ENCODE data around the gene LCE3A.
"Not testable (repeated sequence)": the region's sequence is repeated elsewhere in the genome, so short reads cannot be mapped to it uniquely, and the experiment has no call there.

LCE3A gene, protein sequence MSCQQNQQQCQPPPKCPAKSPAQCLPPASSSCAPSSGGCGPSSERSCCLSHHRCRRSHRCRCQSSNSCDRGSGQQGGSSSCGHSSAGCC

GRCh38 chr1:152622803-152623202 is at the start of gene LCE3A:
Gene LCE3A (minus strand): TSS chr1:152623103. CDS start chr1:152623103, 0 bp downstream.
- no peak for DNase-seq

DNA sequence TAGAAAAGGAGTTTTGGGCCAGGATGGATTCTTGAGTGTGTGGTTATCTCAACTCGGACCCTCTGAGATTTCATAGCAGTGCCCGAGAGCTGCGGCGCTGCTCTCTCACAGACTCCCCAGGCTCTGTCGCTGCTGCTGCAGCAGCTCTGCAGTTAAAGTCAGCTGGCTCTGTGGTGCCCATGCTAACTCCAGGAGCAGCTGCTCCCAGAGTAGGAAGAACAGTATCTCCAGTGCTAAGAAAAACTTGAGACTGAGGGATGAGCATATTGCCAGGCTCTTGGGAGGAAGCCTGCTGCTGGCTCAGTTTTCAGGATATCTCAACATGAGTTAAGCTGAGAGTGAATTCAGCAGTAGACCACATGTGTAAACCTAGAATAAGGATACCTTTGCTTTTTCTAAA is 44.7 kb upstream of the LCE3A start:
- no peak for DNase-seq

DNA sequence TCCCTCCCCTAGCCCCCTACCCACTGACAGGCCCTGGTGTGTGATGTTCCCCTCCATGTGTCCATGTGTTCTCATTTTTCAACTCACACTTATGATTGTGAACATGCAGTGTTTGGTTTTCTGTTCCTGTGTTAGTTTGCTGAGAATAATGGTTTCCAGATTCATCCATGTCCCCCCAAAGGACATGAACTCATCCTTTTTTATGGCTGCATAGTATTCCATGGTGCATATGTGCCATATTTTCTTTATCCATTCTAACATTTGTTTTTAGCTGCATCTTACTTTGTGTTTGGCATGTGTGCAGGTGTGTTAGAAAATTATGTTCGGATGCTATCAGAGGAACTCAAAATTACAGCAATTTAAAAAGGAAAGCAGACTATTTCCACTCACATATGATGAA is 43.3 kb upstream of the LCE3A start:
- DNase-seq, result not testable (repeated sequence)

DNA sequence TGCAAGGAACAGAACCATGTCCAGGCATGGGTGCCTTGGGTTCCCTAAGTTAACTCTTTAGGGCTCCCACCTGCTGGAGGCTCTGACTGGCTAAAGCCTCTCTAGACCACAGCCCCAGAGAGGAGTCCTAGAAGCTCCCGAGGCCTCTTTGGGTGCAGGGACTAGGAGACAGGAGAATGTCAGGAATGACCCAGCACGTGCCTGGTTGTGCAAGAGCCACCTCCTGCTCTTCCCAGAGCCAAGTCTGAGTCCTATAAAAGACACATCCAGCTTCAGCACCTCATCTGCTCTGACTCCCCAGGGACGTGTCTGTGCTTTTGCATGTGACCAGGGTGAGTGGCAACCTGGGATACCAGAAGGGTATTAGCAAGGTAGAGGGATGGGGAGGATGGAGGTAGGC is 40.2 kb upstream of the LCE3A start, which contains the start of gene LCE2D:
Gene LCE2D, plus strand, starts transcription at position 283 of the 400 bp plus-strand sequence. CDS start 726 bp downstream, outside the sequence.
- no peak for DNase-seq

GRCh38 chr1:152658649-152659048 is 35.7 kb upstream of the LCE3A start:
- no peak for DNase-seq

DNA sequence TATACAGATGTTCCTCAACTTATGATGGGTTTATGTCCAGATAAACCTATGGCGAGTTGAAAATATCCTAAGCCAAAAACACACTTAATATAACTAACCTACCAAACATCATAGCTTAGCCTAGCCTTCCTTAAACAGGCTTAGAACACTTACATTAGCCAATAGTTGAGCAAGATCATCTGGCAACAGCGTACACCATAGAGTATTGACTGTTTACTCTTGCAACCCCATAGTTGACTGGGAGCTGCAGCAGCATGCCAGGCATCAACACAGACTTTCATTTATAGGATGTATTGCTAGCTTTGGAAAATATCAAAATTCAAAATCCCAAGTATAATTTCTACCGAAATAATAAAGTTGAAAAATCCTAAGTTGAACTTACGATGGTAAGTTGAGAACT is 34.8 kb upstream of the LCE3A start:
- no peak for DNase-seq

- no peak for DNase-seq
These were observed 33.6 kb upstream of the LCE3A start for GRCh38 chr1:152656459-152656858.

- DNase-seq, result peak; percentile 4 to 9
These were observed 31.2 kb upstream of the LCE3A start for GRCh38 chr1:152654110-152654509.

- no peak for DNase-seq
These were observed 23.8 kb upstream of the LCE3A start for GRCh38 chr1:152646656-152647055.

- no peak for DNase-seq
These were observed 22.2 kb upstream of the LCE3A start for GRCh38 chr1:152645146-152645545.

- DNase-seq, result no peak
These were observed 21.0 kb upstream of the LCE3A start for GRCh38 chr1:152643945-152644344.

DNA sequence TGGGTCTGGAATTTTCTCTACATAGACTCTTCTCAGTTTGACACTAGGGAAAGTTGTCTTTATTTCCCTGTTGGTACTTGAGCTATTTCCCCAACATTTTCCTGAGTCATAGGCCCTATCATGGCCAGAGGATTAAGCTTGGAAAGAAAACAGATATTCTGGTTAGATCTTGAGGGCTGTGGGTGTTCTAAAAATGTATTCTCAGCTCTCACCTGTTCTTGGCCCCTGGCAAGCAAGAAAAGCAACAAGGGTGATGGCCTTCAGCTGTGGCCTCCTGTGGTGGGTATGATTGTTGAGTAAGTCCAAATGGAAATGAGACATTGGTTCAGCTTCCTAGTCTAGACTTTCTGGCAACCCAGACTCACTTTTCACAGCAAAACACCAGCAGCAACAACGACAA is 17.4 kb upstream of the LCE3A start:
- no peak for DNase-seq

GRCh38 chr1:152630596-152630995 is 7.7 kb upstream of the LCE3A start:
- no peak for DNase-seq

- DNase-seq, result no peak
These were observed 3.8 kb upstream of the LCE3A start for GRCh38 chr1:152626744-152627143.

DNA sequence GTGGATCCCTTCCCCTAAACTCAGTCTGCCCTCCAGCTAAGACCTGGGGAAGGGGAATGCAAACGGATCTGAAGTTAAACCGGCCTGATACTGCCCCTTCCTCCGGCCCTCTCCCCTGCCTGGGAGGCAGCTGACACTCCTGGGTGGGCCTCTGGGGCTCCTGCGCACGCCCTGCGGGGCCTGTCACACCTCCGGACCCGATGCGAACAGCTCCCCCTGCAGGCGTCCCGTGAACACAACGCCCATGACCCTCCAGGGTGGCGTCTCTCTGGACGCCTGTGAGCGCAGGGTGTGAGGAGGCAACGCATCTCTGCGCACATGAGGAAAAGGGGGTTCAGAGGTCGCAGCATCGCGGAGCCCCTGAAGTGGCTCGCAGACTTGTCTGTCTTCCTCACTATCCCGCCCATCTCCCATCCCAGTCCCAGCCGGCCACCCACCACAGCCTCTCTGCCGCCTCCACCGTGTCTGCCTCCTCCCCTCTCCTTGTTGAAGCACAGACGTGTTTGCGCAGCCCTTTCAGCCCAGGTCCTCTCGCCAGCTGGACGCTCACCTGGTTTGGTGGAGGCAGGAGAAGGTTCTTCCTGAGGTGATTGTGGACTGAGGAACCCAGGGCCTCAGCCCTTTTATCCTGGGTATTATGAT is 421 bp upstream of the LCE3A start:
- DNase-seq, result no peak

DNA sequence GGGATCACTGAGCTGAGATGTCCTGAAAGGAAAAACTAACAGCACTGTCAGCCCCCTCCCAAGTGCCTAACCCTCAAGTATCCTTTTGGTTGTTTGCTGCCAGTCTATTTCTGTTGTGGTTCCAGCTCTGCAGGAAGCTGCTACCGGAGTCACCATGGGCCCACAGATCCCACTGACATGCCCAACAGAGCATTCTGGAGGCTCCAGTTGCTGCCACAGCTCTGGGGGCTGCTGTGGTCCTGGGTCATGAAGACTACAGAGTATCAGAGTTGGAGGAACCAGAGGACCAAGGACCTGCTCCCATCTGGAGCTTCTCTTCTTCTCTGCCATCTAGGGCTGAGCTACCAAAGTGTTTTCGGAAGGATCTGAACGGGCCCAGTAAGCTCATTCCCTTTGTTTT is 910 bp downstream of the LCE3A start:
- no peak for DNase-seq

- no peak for DNase-seq
These were observed 9.4 kb downstream of the LCE3A start, which contains the start of gene LCE3B for GRCh38 chr1:152613511-152613910. Gene LCE3B (plus strand): TSS chr1:152613811. CDS start chr1:152613811, 0 bp downstream.

GRCh38 chr1:152599934-152600333 is 23.0 kb downstream of the LCE3A start, which contains the start of gene LCE3C:
Gene LCE3C (plus strand): TSS chr1:152600234. CDS start chr1:152600732, 498 bp downstream.
- no peak for DNase-seq

DNA sequence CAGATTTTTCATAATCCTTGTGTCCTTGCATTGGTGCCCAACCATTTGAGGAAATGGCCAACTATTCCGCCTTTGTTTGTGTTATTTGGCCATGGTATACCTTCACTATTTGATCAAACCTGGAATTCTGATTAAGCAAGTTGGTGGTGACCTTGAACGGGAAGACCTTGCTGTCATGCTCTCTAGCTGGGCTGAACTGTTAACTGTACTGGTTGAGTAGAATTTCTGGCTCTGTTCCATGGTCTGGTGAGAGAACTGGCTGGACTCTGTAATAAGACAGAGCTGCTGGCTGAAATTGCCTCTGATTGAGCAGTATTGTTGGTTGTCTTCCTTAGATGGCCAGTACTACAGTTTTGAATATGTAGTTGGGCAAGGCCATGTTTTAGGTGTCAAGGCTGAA is 25.9 kb downstream of the LCE3A start:
- no peak for DNase-seq

DNA sequence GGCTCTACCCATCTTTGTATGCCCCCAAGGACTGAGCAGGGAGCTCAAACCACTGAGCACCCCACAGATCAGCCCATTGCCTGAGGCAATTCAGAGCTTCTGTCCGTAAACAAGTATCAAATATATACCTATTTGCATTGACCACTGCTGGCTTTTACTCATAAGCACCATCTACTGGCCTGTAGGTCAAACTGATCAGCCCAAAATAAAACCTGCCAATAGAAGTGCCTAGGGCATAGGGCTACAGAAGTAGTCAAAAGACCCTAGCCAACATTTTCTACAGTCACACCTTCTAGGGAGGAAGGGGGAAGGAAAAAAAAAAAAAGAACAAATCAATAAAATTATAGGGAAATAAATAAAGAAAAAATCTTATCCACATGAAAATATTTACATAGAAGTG is 37.3 kb downstream of the LCE3A start:
- no peak for DNase-seq

- no peak for DNase-seq
These were observed 40.3 kb downstream of the LCE3A start for GRCh38 chr1:152582647-152583046.

DNA sequence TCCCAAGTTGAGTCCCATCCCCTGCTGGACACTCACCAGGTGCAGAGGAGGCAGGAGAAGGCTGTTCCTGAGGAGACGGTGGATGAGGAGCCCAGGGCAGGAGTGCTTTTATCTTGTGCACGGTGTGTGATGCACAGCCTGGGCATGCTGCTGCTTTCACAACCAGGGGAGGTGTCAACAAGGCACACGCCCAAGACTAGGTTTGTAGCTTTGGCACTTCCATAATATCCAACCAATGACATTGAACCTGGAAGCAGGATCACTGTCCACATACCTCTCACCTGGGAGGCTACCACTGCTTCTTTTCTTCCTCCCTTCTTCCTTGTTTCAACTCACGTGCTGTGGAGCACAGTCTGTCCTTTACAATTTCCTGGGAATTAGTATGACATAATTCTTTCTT is 42.5 kb downstream of the LCE3A start, which contains the start of gene LCE3D:
Gene LCE3D, minus strand, starts transcription at position 84 of the 400 bp plus-strand sequence. CDS start 580 bp downstream, outside the sequence.
- DNase-seq, result no peak

- not testable (repeated sequence) for DNase-seq
These were observed 43.4 kb downstream of the LCE3A start for GRCh38 chr1:152579526-152579925.

- no peak for DNase-seq
These were observed 45.7 kb downstream of the LCE3A start for GRCh38 chr1:152577168-152577567.
